HCT116 (cell line): ENCODE data around the gene FANCM. TPM values are rescaled to one million over a fixed set of nuclear protein-coding genes. Genes with fewer than 3 reads are reported as not detected.
A peak's percentile ranks its signal among the peaks of the same experiment; 100 is the strongest.

Experiments used
- ATAC-seq: fragments of 200-7000 bp; cut with Tn5 transposase; 2 replicates; pipeline ENCODE4 v1.9.1; 2020; ENCODE audit warnings: mild to moderate bottlenecking, moderate library complexity
- BruUV-seq: library from RNA; stranded (reverse); fragments of 400-500 nt; replicated peaks from 2 replicates; lab custom pipeline; 2021; lab: Mats Ljungman, UMichigan
- CTCF ChIA-PET: fragments of 300-600 bp; sonication (Branson Sonifier 250); formaldehyde crosslinking; loops from one replicate; lab custom pipeline; 2021; ENCODE audit warnings: antibody characterized with exemption; lab: Charles Lee
- POLR2A ChIA-PET: fragments of 300-600, 350-600 bp; sonication (Branson Sonifier 250); formaldehyde crosslinking; loops from one replicate; lab custom pipeline; 2021; ENCODE audit warnings: antibody characterized with exemption; lab: Charles Lee
- RAD21 ChIA-PET, 2 experiments: fragments of 300-600 bp; sonication (Branson Sonifier 250); formaldehyde crosslinking; loops; one replicate each; lab custom pipeline; 2023; ENCODE audit warnings: low total read pairs in 2 of 2; ENCODE audit not compliant: uncharacterized antibody in 2 of 2, unreplicated experiment in 2 of 2, low non-redundant PET in 1 of 2; lab: Charles Lee
- DNase-seq: peaks from one replicate; pipeline ENCODE4 v3.0.0-alpha.2; 2010; ENCODE audit warnings: low read depth, low spot score
- H2AFZ ChIP-seq: fragments of 200-600 bp; shearing (Covaris generic), sonication (generic); 2 replicates; pipeline ENCODE4 v1.6.1; 2017; ENCODE audit warnings: low read depth, mixed run types, mixed read lengths, antibody characterized with exemption, low read length; ENCODE audit not compliant: poor library complexity, severe bottlenecking
- H3K27ac ChIP-seq: 2 replicates; pipeline ENCODE4 v1.5.1; 2012; ENCODE audit warnings: low read depth, low read length
- H3K27me3 ChIP-seq: fragments of 200-600 bp; sonication (generic); 2 replicates; pipeline ENCODE4 v1.6.1; 2016; ENCODE audit warnings: mixed run types, low read length, mixed read lengths; ENCODE audit not compliant: insufficient read depth
- H3K36me3 ChIP-seq, 2 experiments: fragments of 200-500 bp in 1 of 2; fragments of 200-600 bp in 1 of 2; sonication (Bioruptor generic) in 1 of 2; sonication (generic) in 1 of 2; 2 replicates each; pipeline versions ENCODE4 v1.5.1 to v1.6.1; 2014 to 2016; ENCODE audit warnings: low read length in 2 of 2, inconsistent platforms in 1 of 2, mixed read lengths in 1 of 2, mixed run types in 1 of 2; ENCODE audit not compliant: insufficient read depth in 2 of 2, control insufficient read depth in 1 of 2
- H3K4me1 ChIP-seq, 2 experiments: fragments of 200-600 bp in 1 of 2; sonication (generic) in 1 of 2; 2 replicates each; pipeline versions ENCODE4 v1.5.1 to v1.6.1; 2012 to 2017; ENCODE audit warnings: low read length in 2 of 2, inconsistent platforms in 1 of 2, mild to moderate bottlenecking in 1 of 2, mixed read lengths in 1 of 2, mixed run types in 1 of 2, moderate library complexity in 1 of 2; ENCODE audit not compliant: insufficient read depth in 2 of 2, control insufficient read depth in 1 of 2
- H3K4me2 ChIP-seq: fragments of 200-600 bp; sonication (generic); 2 replicates; pipeline ENCODE4 v1.6.1; 2017; ENCODE audit warnings: mixed run types, low read length, mixed read lengths
- H3K4me3 ChIP-seq, 2 experiments: fragments of 200-600 bp in 1 of 2; sonication (generic) in 1 of 2; replicated peaks in 1 of 2; 2 replicates each; pipeline ENCODE4 v1.5.1; 2011 to 2016; ENCODE audit warnings: low read length in 2 of 2, control low read depth in 1 of 2, low read depth in 1 of 2, mild to moderate bottlenecking in 1 of 2, mixed read lengths in 1 of 2, mixed run types in 1 of 2
- H3K79me2 ChIP-seq: fragments of 200-600 bp; sonication (generic); 2 replicates; pipeline ENCODE4 v1.6.1; 2017; ENCODE audit warnings: mild to moderate bottlenecking, mixed run types, low read length, moderate library complexity, mixed read lengths; ENCODE audit not compliant: insufficient read depth
- H3K9ac ChIP-seq: fragments of 200-600 bp; sonication (generic); 2 replicates; pipeline ENCODE4 v1.6.1; 2016; ENCODE audit warnings: low read length, mixed read lengths
- H3K9me2 ChIP-seq: fragments of 200-600 bp; sonication (generic), shearing (Covaris generic); 2 replicates; pipeline ENCODE4 v1.6.1; 2017; ENCODE audit warnings: mixed run types, mild to moderate bottlenecking, moderate library complexity; ENCODE audit not compliant: insufficient read depth
- H3K9me3 ChIP-seq, 2 experiments: fragments of 200-500 bp in 1 of 2; fragments of 200-600 bp in 1 of 2; sonication (Bioruptor generic) in 1 of 2; sonication (generic) in 1 of 2; 2 replicates each; pipeline ENCODE4 v1.6.1; 2014 to 2017; ENCODE audit warnings: low read length in 2 of 2, mixed read lengths in 2 of 2, inconsistent platforms in 1 of 2, low read depth in 1 of 2, mild to moderate bottlenecking in 1 of 2, mixed run types in 1 of 2, moderate library complexity in 1 of 2; ENCODE audit not compliant: control insufficient read depth in 1 of 2, insufficient read depth in 1 of 2
- H4K20me1 ChIP-seq: fragments of 200-600 bp; sonication (generic), shearing (Covaris generic); 2 replicates; pipeline ENCODE4 v1.6.1; 2017; ENCODE audit warnings: mixed run types, mild to moderate bottlenecking, moderate library complexity; ENCODE audit not compliant: insufficient read depth
- CEBPB ChIP-seq: IDR thresholded peaks from 2 replicates; pipeline ENCODE4 v1.6.1; 2012; ENCODE audit warnings: low read depth
- CTCF ChIP-seq, 3 experiments: fragments of 200-600 bp in 1 of 3; sonication (generic) in 1 of 3; IDR thresholded peaks in 2 of 3; conservative IDR thresholded peaks in 1 of 3; 2 replicates each; pipeline ENCODE4 v1.5.1; 2012 to 2017; ENCODE audit warnings: low read depth in 2 of 3, low read length in 2 of 3, antibody characterized with exemption in 1 of 3, borderline replicate concordance in 1 of 3, control low read depth in 1 of 3, mild to moderate bottlenecking in 1 of 3, mixed read lengths in 1 of 3, mixed run types in 1 of 3, moderate library complexity in 1 of 3; ENCODE audit not compliant: insufficient read depth in 1 of 3
- EGR1 ChIP-seq: IDR thresholded peaks from 2 replicates; pipeline ENCODE4 v1.6.1; 2012; ENCODE audit warnings: low read depth
- EZH2 ChIP-seq: fragments of 200-600 bp; sonication (generic); IDR thresholded peaks from 2 replicates; pipeline ENCODE4 v1.6.1; 2017; ENCODE audit warnings: antibody characterized with exemption, mixed run types
- MAX ChIP-seq: IDR thresholded peaks from 2 replicates; pipeline ENCODE4 v1.6.1; 2012
- RAD21 ChIP-seq: IDR thresholded peaks from 2 replicates; pipeline ENCODE4 v1.6.1; 2012; ENCODE audit warnings: low read depth, mild to moderate bottlenecking
- SP1 ChIP-seq: IDR thresholded peaks from 2 replicates; pipeline ENCODE4 v1.6.1; 2012; ENCODE audit warnings: low read depth
- YY1 ChIP-seq: IDR thresholded peaks from 2 replicates; pipeline ENCODE4 v1.6.1; 2011; ENCODE audit warnings: low read length, low read depth, moderate library complexity, mild to moderate bottlenecking; ENCODE audit not compliant: insufficient replicate concordance; ENCODE audit errors: extremely low read depth
- intact Hi-C: fragments of 100-400 bp; cut with micrococcal nuclease; formaldehyde crosslinking; loops from 2 replicates; pipeline ENCODE4 v1.10.0; 2022
- total RNA-seq: library from RNA; stranded (reverse); gene quantifications from one replicate; pipeline ENCODE4 v1.2.1, GENCODE V29; 2021; ENCODE audit not compliant: unreplicated experiment

The FANCM gene
- total RNA-seq, 1 experiment from 2014 or later = 10.9 TPM

- no peaks in the 10 kb centered on the region for H3K79me2 ChIP-seq
- intact Hi-C loops = no loop called here
Observed at GRCh38 chr14:45201905-45202304, 66.2 kb downstream of the FANCM start.

More at GRCh38 chr14:45201905-45202304, 66.2 kb downstream of the FANCM start:
- CTCF ChIA-PET = interaction anchor here (2.0 kb wide), 1 partner anchor 288 kb away, joined by 11 read pairs; no protein-coding TSS in a partner anchor
- Histone ChIP-seq H3K9me2 (no peaks in the 10 kb centered on the region), H3K36me3 (peaks cover 6 to 25% of the 10 kb centered on the region in 2 experiments)
- peak; percentile 89 for ATAC-seq
- 0 out of 2 replicates have a peak, but pooled peaks have one; percentile 3 for TF ChIP-seq RAD21
- TF ChIP-seq SP1 = no peak
- no peak for TF ChIP-seq EGR1
- TF ChIP-seq MAX = no peak
- TF ChIP-seq YY1 = no peak
- no peak for TF ChIP-seq CEBPB
- peak in 2 of 3 experiments; percentile 19 to 29; a peak in 2 of 6 replicates for TF ChIP-seq CTCF (IDR thresholded peaks at IDR 0.05 in 2 of 3, conservative IDR thresholded peaks at IDR 0.05 in 1 of 3; ENCODE audit: borderline replicate concordance in 1 of 3, insufficient read depth in 1 of 3, low read depth in 2 of 3, low read length in 2 of 3)
- TF ChIP-seq EZH2 = no peak
- TF ChIP-seq, all 23 proteins: peak for 2
- DNase-seq = no peak
- no peak overlapping the region for H3K4me3 ChIP-seq
- no peak overlapping the region for H3K27ac ChIP-seq
- no peaks in the 10 kb centered on the region for H3K9me3 ChIP-seq
- no peaks in the 10 kb centered on the region for H3K4me1 ChIP-seq
- no TSS peak for BruUV-seq
- no peaks in the 10 kb centered on the region for H4K20me1 ChIP-seq
- no peaks in the 10 kb centered on the region for H3K27me3 ChIP-seq
- ChIA-PET POLR2A (no interaction called here), RAD21 (no interaction called here)
- H3K9ac ChIP-seq = no peak overlapping the region
- no peak overlapping the region for H3K4me2 ChIP-seq
- H2AFZ ChIP-seq = no peak overlapping the region
